H1 (cell line): ENCODE data around the gene RER1. TPM values are rescaled to one million over a fixed set of nuclear protein-coding genes. Genes with fewer than 3 reads are reported as not detected.

Source experiments
- CTCF ChIA-PET: fragments of 300-600 bp; sonication (Branson Sonifier 250); formaldehyde crosslinking; loops from one replicate; lab custom pipeline; 2021; ENCODE audit not compliant: partially characterized antibody; lab: Charles Lee
- POLR2A ChIA-PET: fragments of 300-600 bp; sonication (Branson Sonifier 250); formaldehyde crosslinking; loops from one replicate; lab custom pipeline; 2021; ENCODE audit warnings: inconsistent platforms; ENCODE audit not compliant: partially characterized antibody; lab: Charles Lee
- DNase-seq, 2 experiments: peaks; one replicate each; pipeline versions ENCODE4 v3.0.0 to v3.0.0-alpha.2; 2010 to 2022; ENCODE audit warnings: low spot score in 2 of 2, low read depth in 1 of 2, mixed read lengths in 1 of 2
- FAIRE-seq: peaks from 2 replicates; lab custom pipeline; 2011; peaks lifted over from hg19 to GRCh38; lab: Jason Lieb, UNC
- H2AFZ ChIP-seq: 2 replicates; pipeline ENCODE4 v1.8.1; 2012; ENCODE audit warnings: low read length, inconsistent platforms
- H2AK5ac ChIP-seq: 2 replicates; pipeline ENCODE4 v1.6.1; 2013; ENCODE audit warnings: low read depth, low read length
- H2BK120ac ChIP-seq: replicated peaks from 2 replicates; pipeline ENCODE3; 2013; ENCODE audit warnings: low read depth, low read length, inconsistent platforms
- H2BK12ac ChIP-seq: 2 replicates; pipeline ENCODE4 v1.6.1; 2013; ENCODE audit warnings: low read depth, low read length
- H2BK15ac ChIP-seq: 2 replicates; pipeline ENCODE4 v1.6.1; 2013; ENCODE audit warnings: low read length
- H2BK20ac ChIP-seq: 2 replicates; pipeline ENCODE4 v1.6.1; 2013; ENCODE audit warnings: low read length
- H2BK5ac ChIP-seq: 2 replicates; pipeline ENCODE4 v1.6.1; 2013; ENCODE audit warnings: low read depth, low read length
- H3K14ac ChIP-seq: 2 replicates; pipeline ENCODE4 v1.6.1; 2013; ENCODE audit warnings: inconsistent platforms; ENCODE audit not compliant: insufficient read length
- H3K18ac ChIP-seq: 2 replicates; pipeline ENCODE4 v1.6.1; 2013; ENCODE audit warnings: low read length; ENCODE audit errors: extremely low read depth
- H3K23ac ChIP-seq: 2 replicates; pipeline ENCODE4 v1.6.1; 2013; ENCODE audit warnings: inconsistent platforms; ENCODE audit not compliant: insufficient read length
- H3K23me2 ChIP-seq: 2 replicates; pipeline ENCODE4 v1.6.1; 2013; ENCODE audit warnings: low read depth, low read length
- H3K27ac ChIP-seq: 2 replicates; pipeline ENCODE4 v1.6.1; 2011; ENCODE audit warnings: low read depth, low read length, inconsistent platforms
- H3K27me3 ChIP-seq, 4 experiments: replicated peaks in 1 of 4; 1 replicate in 1 of 4; 2 replicates in 3 of 4; pipeline versions ENCODE4 v1.6.1 to v1.8.1; 2011 to 2013; ENCODE audit warnings: low read length in 3 of 4, mild to moderate bottlenecking in 3 of 4, inconsistent platforms in 2 of 4, mixed read lengths in 2 of 4, moderate library complexity in 1 of 4; ENCODE audit not compliant: control insufficient read depth in 3 of 4, insufficient read depth in 3 of 4; ENCODE audit errors: extremely low read depth in 1 of 4
- H3K36me3 ChIP-seq, 4 experiments: 2 replicates each; pipeline versions ENCODE4 v1.6.1 to v1.8.1; 2011 to 2013; ENCODE audit warnings: mild to moderate bottlenecking in 4 of 4, low read length in 3 of 4, moderate library complexity in 2 of 4, control low read depth in 1 of 4, inconsistent platforms in 1 of 4; ENCODE audit not compliant: insufficient read depth in 4 of 4, control insufficient read depth in 2 of 4
- H3K4ac ChIP-seq: replicated peaks from 2 replicates; pipeline ENCODE3; 2013; ENCODE audit warnings: low read length, low read depth, mixed read lengths, inconsistent platforms; ENCODE audit not compliant: insufficient read length
- H3K4me1 ChIP-seq, 4 experiments: replicated peaks in 1 of 4; 1 replicate in 1 of 4; 2 replicates in 3 of 4; pipeline versions ENCODE4 v1.6.1 to v1.8.1; 2011 to 2013; ENCODE audit warnings: low read length in 3 of 4, inconsistent platforms in 2 of 4, mixed read lengths in 1 of 4; ENCODE audit not compliant: insufficient read depth in 4 of 4, control insufficient read depth in 3 of 4
- H3K4me2 ChIP-seq, 2 experiments: 2 replicates each; pipeline versions ENCODE4 v1.6.1 to v1.8.1; 2011 to 2013; ENCODE audit warnings: low read depth in 2 of 2, low read length in 2 of 2, control low read depth in 1 of 2, inconsistent platforms in 1 of 2, mild to moderate bottlenecking in 1 of 2; ENCODE audit not compliant: insufficient read depth in 1 of 2
- H3K4me3 ChIP-seq, 4 experiments: fragments of 200-600, 300-600 bp in 1 of 4; sonication (generic), shearing (Covaris generic), sonication (Bioruptor Twin) in 1 of 4; 2 replicates each; pipeline versions ENCODE4 v1.5.1 to v1.8.1; 2011 to 2016; ENCODE audit warnings: low read length in 4 of 4, low read depth in 3 of 4, control low read depth in 2 of 4, inconsistent platforms in 2 of 4, mild to moderate bottlenecking in 2 of 4, mixed read lengths in 1 of 4, moderate library complexity in 1 of 4; ENCODE audit not compliant: insufficient read depth in 2 of 4; ENCODE audit errors: extremely low read depth in 1 of 4
- H3K56ac ChIP-seq: replicated peaks from 2 replicates; pipeline ENCODE3; 2013; ENCODE audit warnings: low read depth, mild to moderate bottlenecking, mixed read lengths, low read length, inconsistent platforms; ENCODE audit not compliant: insufficient read length
- H3K79me1 ChIP-seq: 2 replicates; pipeline ENCODE4 v1.6.1; 2013; ENCODE audit warnings: low read depth, low read length, control low read depth
- H3K79me2 ChIP-seq, 2 experiments: 2 replicates each; pipeline versions ENCODE4 v1.6.1 to v1.8.1; 2012 to 2013; ENCODE audit warnings: low read length in 2 of 2, mild to moderate bottlenecking in 2 of 2, inconsistent platforms in 1 of 2; ENCODE audit not compliant: insufficient read depth in 2 of 2, control insufficient read depth in 1 of 2
- H3K9ac ChIP-seq, 4 experiments: replicated peaks in 1 of 4; 1 replicate in 1 of 4; 2 replicates in 3 of 4; pipeline versions ENCODE4 v1.6.1 to v1.8.1; 2011 to 2013; ENCODE audit warnings: low read depth in 3 of 4, low read length in 3 of 4, control low read depth in 2 of 4, mild to moderate bottlenecking in 2 of 4, moderate library complexity in 2 of 4, inconsistent platforms in 1 of 4; ENCODE audit errors: extremely low read depth in 1 of 4
- H3K9me3 ChIP-seq, 2 experiments: 2 replicates each; pipeline versions ENCODE4 v1.6.1 to v1.8.1; 2012 to 2013; ENCODE audit warnings: mild to moderate bottlenecking in 2 of 2, moderate library complexity in 2 of 2, control low read depth in 1 of 2, inconsistent platforms in 1 of 2, low read depth in 1 of 2, low read length in 1 of 2, mixed read lengths in 1 of 2; ENCODE audit not compliant: insufficient read depth in 2 of 2
- H4K20me1 ChIP-seq, 2 experiments: replicated peaks in 1 of 2; 2 replicates each; pipeline versions ENCODE3 to v1.8.1; 2011 to 2013; ENCODE audit warnings: inconsistent platforms in 2 of 2, low read length in 2 of 2, mild to moderate bottlenecking in 1 of 2; ENCODE audit not compliant: insufficient read depth in 2 of 2, control insufficient read depth in 1 of 2
- H4K5ac ChIP-seq: 2 replicates; pipeline ENCODE4 v1.6.1; 2013; ENCODE audit warnings: low read length, low read depth, mixed read lengths, inconsistent platforms; ENCODE audit not compliant: insufficient read length
- H4K8ac ChIP-seq: 2 replicates; pipeline ENCODE4 v1.8.0; 2013; ENCODE audit warnings: mild to moderate bottlenecking, moderate library complexity, low read length, inconsistent platforms; ENCODE audit not compliant: insufficient read depth; ENCODE audit errors: extremely low read depth
- H4K91ac ChIP-seq: replicated peaks from 2 replicates; pipeline ENCODE3; 2013; ENCODE audit warnings: low read length, mixed read lengths, inconsistent platforms; ENCODE audit not compliant: insufficient read length
- CBX5 ChIP-seq: fragments of 300-800, 300-1000 bp; sonication (generic); IDR thresholded peaks from 2 replicates; pipeline ENCODE4 v1.7.1; 2016; ENCODE audit warnings: antibody characterized with exemption, low read length, low read depth
- CHD1 ChIP-seq: IDR thresholded peaks from 2 replicates; pipeline ENCODE4 v1.6.1; 2012; ENCODE audit warnings: low read depth, low read length, improper control_type of control experiment
- NANOG ChIP-seq: IDR thresholded peaks from 2 replicates; pipeline ENCODE4 v1.6.1; 2011; ENCODE audit warnings: low read length, low read depth, mild to moderate bottlenecking, inconsistent platforms; ENCODE audit not compliant: insufficient read depth, poor library complexity, severe bottlenecking
- NRF1 ChIP-seq: IDR thresholded peaks from 2 replicates; pipeline ENCODE4 v1.6.1; 2011; ENCODE audit warnings: mild to moderate bottlenecking, low read depth, low read length, improper control_type of control experiment
- RAD21 ChIP-seq, 2 experiments: IDR thresholded peaks in 1 of 2; conservative IDR thresholded peaks in 1 of 2; 2 replicates each; pipeline ENCODE4 v1.6.1; 2011; ENCODE audit warnings: low read depth in 2 of 2, low read length in 2 of 2, improper control_type of control experiment in 1 of 2, inconsistent platforms in 1 of 2, mild to moderate bottlenecking in 1 of 2, moderate library complexity in 1 of 2
- RBBP5 ChIP-seq: IDR thresholded peaks from 2 replicates; pipeline ENCODE4 v1.7.1; 2012; ENCODE audit warnings: low read depth, mild to moderate bottlenecking, inconsistent platforms, low read length, moderate library complexity, borderline replicate concordance
- SRF ChIP-seq: IDR thresholded peaks from 2 replicates; pipeline ENCODE4 v1.6.1; 2011; ENCODE audit warnings: mild to moderate bottlenecking, low read depth, low read length, moderate library complexity
- TEAD4 ChIP-seq: IDR thresholded peaks from 2 replicates; pipeline ENCODE4 v1.6.1; 2012; ENCODE audit warnings: low read depth, low read length, inconsistent platforms, mixed read lengths
- WGBS, 2 experiments: shearing (Covaris generic) in 1 of 2; methylation state at CpG; one replicate each; pipeline versions ENCODE4 v1.1.6 to v1.1.7; 2013 to 2015; ENCODE audit warnings: low lambda C conversion rate in 2 of 2, mixed read lengths in 2 of 2, inconsistent platforms in 1 of 2, low coverage in 1 of 2, missing lambda C conversion rate in 1 of 2; ENCODE audit not compliant: insufficient replicate concordance in 2 of 2, insufficient coverage in 1 of 2, insufficient read length in 1 of 2; ENCODE audit errors: extremely low coverage in 1 of 2, missing lambda C conversion rate in 1 of 2; 5-methylcytosine and 5-hydroxymethylcytosine counted together
- polyA plus RNA-seq, 7 experiments: library from polyadenylated mRNA; depleted of rRNA in 3 of 7; stranded (reverse) in 5 of 7; unstranded in 2 of 7; fragments of >200 nt in 5 of 7; fragments of 200-250 nt in 2 of 7; gene quantifications; 1 replicate in 5 of 7; 2 replicates in 1 of 7; 4 replicates in 1 of 7; pipeline versions ENCODE4 v1.2.1 to v1.2.3, GENCODE V29; 2011 to 2013; ENCODE audit warnings: missing spikeins in 2 of 7, mixed read lengths in 2 of 7
- total RNA-seq: library from RNA; stranded (reverse); fragmentation: NEBNext Ultra II Directional; extraction: Animal tissue kit (Norgen Biotek cat#: 25700); gene quantifications from 2 replicates; pipeline ENCODE4 v1.2.1, GENCODE V29; 2021
- TF ChIP-seq, protein P1 (sequence below): IDR thresholded peaks from 2 replicates; pipeline ENCODE4 v1.6.1; 2011; ENCODE audit warnings: low read length, improper control_type of control experiment
- TF ChIP-seq, protein P2 (sequence below): IDR thresholded peaks from 2 replicates; pipeline ENCODE4 v1.6.1; 2012; ENCODE audit warnings: inconsistent platforms

RER1 gene
- total and polyA plus RNA-seq, 2 of the 8 experiments (the other 6 are each of a cell fraction or from before 2014, with no cell fraction given) = 102 to 134 TPM

DNA sequence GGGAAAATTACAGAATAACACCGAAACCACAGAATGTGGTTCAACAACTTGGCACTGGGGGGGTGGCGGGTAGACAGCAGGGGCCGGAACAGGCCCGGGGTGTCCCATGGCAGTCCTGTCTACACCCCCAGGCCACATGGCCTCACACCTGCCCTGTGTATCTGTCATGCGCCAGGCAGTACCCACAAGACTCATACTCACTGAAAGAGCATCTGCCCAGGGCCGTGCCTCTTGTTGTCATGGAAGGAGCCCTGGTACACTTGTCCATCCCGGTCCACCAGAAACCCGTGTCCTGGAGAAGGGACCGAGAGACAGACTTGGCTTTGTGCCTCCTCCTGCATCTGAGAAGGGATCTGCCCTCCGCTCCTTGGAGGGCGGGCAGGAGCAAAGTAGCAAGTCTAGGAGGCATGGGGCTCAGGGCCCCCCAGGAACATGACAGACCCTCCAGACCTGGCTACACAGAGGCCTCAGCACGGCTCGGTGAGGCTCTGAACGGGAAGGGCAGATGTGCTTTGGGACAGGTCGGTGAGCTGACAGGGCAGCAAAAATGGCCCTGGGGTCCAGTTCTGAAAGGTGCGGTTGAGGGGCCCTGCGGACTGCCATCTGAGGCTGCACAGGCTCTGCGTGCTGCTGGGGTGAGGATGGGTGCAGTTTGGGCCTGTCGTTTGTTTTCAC is 5.9 kb upstream of the RER1 start:
- Histone ChIP-seq H3K56ac (no peak overlapping the region), H2BK120ac (no peak overlapping the region), H3K79me2 (peaks cover 0 to 4% of the 10 kb centered on the region in 2 experiments; a peak in 1 of 4 replicates), H3K79me1 (no peaks in the 10 kb centered on the region; the same call in 1 of the 2 replicates), H3K9ac (no peak overlapping the region), H3K4ac (no peak overlapping the region), H3K23ac (no peak overlapping the region), H3K18ac (no peak overlapping the region), H3K9me3 (no peaks in the 10 kb centered on the region), H3K36me3 (no peaks in the 10 kb centered on the region; a peak in 1 of 8 replicates), H2AK5ac (no peak overlapping the region), H4K20me1 (peaks cover 0 to 4% of the 10 kb centered on the region in 2 experiments), H2BK5ac (no peak overlapping the region), H3K4me1 (peaks cover 0 to 5% (median 3%) of the 10 kb centered on the region in 4 experiments; a peak in 3 of 7 replicates), H2BK12ac (no peak overlapping the region), H3K4me2 (no peak overlapping the region), H3K23me2 (peaks cover under 1% of the 10 kb centered on the region; the same call in 1 of the 2 replicates), H3K27me3 (no peaks in the 10 kb centered on the region), H2AFZ (no peak overlapping the region), H4K91ac (no peak overlapping the region), H3K27ac (no peak overlapping the region), H2BK15ac (no peak overlapping the region), H2BK20ac (no peak overlapping the region), H4K8ac (no peak overlapping the region), H3K14ac (no peak overlapping the region), H4K5ac (no peak overlapping the region), H3K4me3 (no peak overlapping the region)
- 91% methylated on average over 19 of the region's 19 CpGs; no CpG with 5 or more reads in 1 of the 2 experiments for WGBS, 2 experiments
- ChIA-PET CTCF (interaction anchor here (1.2 to 5.5 kb wide), 4 partner anchors 34 to 191 kb away, joined by 3 to 154 read pairs (median 3); partner anchors contain the start of gene FAAP20), POLR2A (no interaction called here)
- DNase-seq (no peak), FAIRE-seq (no peak)
- no peak for TF ChIP-seq NANOG
- TF ChIP-seq CHD1 = no peak
- TF ChIP-seq NRF1 = no peak
- no peak for TF ChIP-seq SRF
- TF ChIP-seq RBBP5 = no peak
- TF ChIP-seq, protein P1, sequence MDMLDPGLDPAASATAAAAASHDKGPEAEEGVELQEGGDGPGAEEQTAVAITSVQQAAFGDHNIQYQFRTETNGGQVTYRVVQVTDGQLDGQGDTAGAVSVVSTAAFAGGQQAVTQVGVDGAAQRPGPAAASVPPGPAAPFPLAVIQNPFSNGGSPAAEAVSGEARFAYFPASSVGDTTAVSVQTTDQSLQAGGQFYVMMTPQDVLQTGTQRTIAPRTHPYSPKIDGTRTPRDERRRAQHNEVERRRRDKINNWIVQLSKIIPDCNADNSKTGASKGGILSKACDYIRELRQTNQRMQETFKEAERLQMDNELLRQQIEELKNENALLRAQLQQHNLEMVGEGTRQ = no peak
- TF ChIP-seq TEAD4 = no peak
- TF ChIP-seq RAD21 (IDR thresholded peaks at IDR 0.05 in 1 of 2, conservative IDR thresholded peaks at IDR 0.05 in 1 of 2; ENCODE audit: low read depth in 2 of 2, low read length in 2 of 2) = no peak
- TF ChIP-seq CBX5 = no peak
- TF ChIP-seq, protein P2, sequence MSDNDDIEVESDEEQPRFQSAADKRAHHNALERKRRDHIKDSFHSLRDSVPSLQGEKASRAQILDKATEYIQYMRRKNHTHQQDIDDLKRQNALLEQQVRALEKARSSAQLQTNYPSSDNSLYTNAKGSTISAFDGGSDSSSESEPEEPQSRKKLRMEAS = no peak
